ENCODE data around the gene PTGFRN.

Gene PTGFRN

GRCh38 chr1:117030271-117030877 lies 120.7 kb downstream of the PTGFRN start:
- DNase-seq: no peak

- no peak for DNase-seq
These were observed 122.5 kb downstream of the PTGFRN start for GRCh38 chr1:117032266-117032665.

GRCh38 chr1:117032681-117033539 lies 123.2 kb downstream of the PTGFRN start:
- no peak for DNase-seq

- DNase-seq: no peak
These were observed 124.1 kb downstream of the PTGFRN start for GRCh38 chr1:117033772-117034171.

GRCh38 chr1:117034791-117035290 lies 125.1 kb downstream of the PTGFRN start:
- no peak for DNase-seq

- no peak for DNase-seq
These were observed 126.3 kb downstream of the PTGFRN start for GRCh38 chr1:117036018-117036461.

- no peak for DNase-seq
These were observed 128.1 kb downstream of the PTGFRN start for GRCh38 chr1:117037802-117038201.

- no peak for DNase-seq
These were observed 128.5 kb downstream of the PTGFRN start for GRCh38 chr1:117038236-117038635.

Measured in nucleus accumbens (tissue), 56 donors.